BLaER1 treated with 17β-estradiol and CSF1 and Interleukin-3, amounts not matched to agents 10 nM and 100 nM (cell line): Measurements from ENCODE around the gene GJC2.

ENCODE experiments used
- H3K27ac ChIP-seq, 11 experiments: shearing (Covaris generic); formaldehyde crosslinking; 2 replicates each; pipeline ENCODE4 v1.8.1; 2022
- H3K27me3 ChIP-seq, 11 experiments: shearing (Covaris generic); formaldehyde crosslinking; 2 replicates each; pipeline ENCODE4 v1.8.1; 2022
- H3K36me3 ChIP-seq, 11 experiments: shearing (Covaris generic); formaldehyde crosslinking; 2 replicates each; pipeline ENCODE4 v1.8.1; 2022
- H3K4me1 ChIP-seq, 10 experiments: shearing (Covaris generic); formaldehyde crosslinking; 2 replicates each; pipeline ENCODE4 v1.8.1; 2022
- H3K4me2 ChIP-seq, 11 experiments: shearing (Covaris generic); formaldehyde crosslinking; 2 replicates each; pipeline ENCODE4 v1.8.1; 2022
- H3K4me3 ChIP-seq, 10 experiments: shearing (Covaris generic); formaldehyde crosslinking; 2 replicates each; pipeline ENCODE4 v1.8.1; 2022
- H3K9ac ChIP-seq, 11 experiments: shearing (Covaris generic); formaldehyde crosslinking; 2 replicates each; pipeline ENCODE4 v1.8.1; 2022
- H3K9me3 ChIP-seq, 11 experiments: shearing (Covaris generic); formaldehyde crosslinking; replicated peaks in 1 of 11; 2 replicates each; pipeline ENCODE4 v1.8.1; 2022
- H4K20me1 ChIP-seq, 11 experiments: shearing (Covaris generic); formaldehyde crosslinking; 2 replicates each; pipeline ENCODE4 v1.8.1; 2022
- Cebpa-rat ChIP-seq, 11 experiments: shearing (Covaris generic); IDR thresholded peaks; 2 replicates each; pipeline ENCODE4 v1.8.1; 2022

GJC2 gene

DNA sequence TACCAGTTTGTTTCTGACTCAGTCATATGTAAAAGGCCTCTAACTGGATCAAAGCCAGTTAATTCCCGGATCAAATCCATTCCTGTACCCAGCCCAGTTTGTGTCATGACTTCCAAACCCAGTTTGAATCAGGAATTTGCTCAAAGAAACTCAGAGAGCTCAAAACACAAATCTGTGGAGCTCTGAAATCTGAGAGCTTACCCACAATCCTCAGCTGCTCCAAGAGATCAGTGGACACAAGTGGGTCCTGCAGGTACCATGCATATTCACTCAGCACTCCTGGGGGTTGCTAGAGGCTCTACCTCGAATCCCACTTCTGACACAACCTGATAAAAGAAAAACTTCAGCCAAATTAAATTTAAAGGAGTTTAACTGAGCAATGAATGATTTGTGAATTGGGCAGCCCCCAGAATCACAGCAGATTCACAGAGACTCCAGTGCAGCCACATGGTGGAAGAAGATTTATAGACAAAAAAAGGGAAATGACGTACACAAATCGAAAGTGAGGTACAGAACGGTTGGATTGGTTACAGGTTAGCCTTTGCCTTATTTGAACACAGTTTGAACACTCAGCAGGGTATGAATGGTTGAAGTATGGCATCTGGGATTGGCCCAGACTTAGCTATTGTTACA, 28.8 kb upstream of the GJC2 start:
- H3K4me2 ChIP-seq: no peak overlapping the region
- no peak overlapping the region for H3K27ac ChIP-seq
- no peaks in the 10 kb centered on the region for H4K20me1 ChIP-seq
- peaks cover 29 to 44% (median 38%) of the 10 kb centered on the region in 11 experiments for H3K9me3 ChIP-seq
- no peak overlapping the region for H3K9ac ChIP-seq
- no peak overlapping the region for H3K4me3 ChIP-seq
- peaks cover 0 to 5% (median 0%) of the 10 kb centered on the region in 11 experiments; a peak in 2 of 22 replicates for H3K36me3 ChIP-seq
- H3K27me3 ChIP-seq: no peaks in the 10 kb centered on the region
- TF ChIP-seq Cebpa-rat (IDR thresholded peaks at IDR 0.05): no peak
- H3K4me1 ChIP-seq: no peaks in the 10 kb centered on the region

DNA sequence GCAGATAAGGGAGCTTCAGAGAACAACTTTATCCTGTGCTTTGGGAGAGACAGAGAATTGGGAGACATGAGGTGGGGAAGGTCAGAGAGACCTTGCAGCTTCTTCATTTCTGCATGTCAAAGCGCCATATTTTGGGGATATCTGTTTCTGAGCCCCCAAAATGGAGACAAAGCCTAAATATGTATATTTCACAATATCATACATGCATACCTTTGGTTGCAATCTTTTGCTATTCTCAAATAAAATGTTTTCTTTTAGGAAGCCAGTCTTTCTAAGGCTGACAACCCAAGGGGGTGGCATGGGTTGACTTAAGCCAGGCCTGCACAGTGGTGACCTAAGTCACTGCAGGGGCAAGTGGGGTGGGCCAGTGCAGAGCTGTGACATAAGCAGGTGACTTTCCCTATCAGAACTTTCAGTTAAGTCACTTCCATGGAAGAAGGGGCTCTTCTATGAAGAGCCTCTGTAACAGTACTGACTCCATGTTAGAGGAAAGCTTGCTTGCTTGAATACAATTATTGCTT, 26.7 kb upstream of the GJC2 start:
- H3K4me3 ChIP-seq: no peak overlapping the region
- H3K4me2 ChIP-seq: no peak overlapping the region
- no peak overlapping the region for H3K9ac ChIP-seq
- no peak overlapping the region for H3K27ac ChIP-seq
- peak in 2 of 11 experiments; percentile 15 to 52; a peak in 1 of 22 replicates for TF ChIP-seq Cebpa-rat (IDR thresholded peaks at IDR 0.05)
- no peaks in the 10 kb centered on the region for H4K20me1 ChIP-seq
- H3K27me3 ChIP-seq: no peaks in the 10 kb centered on the region
- H3K9me3 ChIP-seq: peaks cover 11 to 24% (median 18%) of the 10 kb centered on the region in 11 experiments
- H3K36me3 ChIP-seq: peaks cover 0 to 5% (median 0%) of the 10 kb centered on the region in 11 experiments; a peak in 1 of 22 replicates
- H3K4me1 ChIP-seq: no peaks in the 10 kb centered on the region

DNA sequence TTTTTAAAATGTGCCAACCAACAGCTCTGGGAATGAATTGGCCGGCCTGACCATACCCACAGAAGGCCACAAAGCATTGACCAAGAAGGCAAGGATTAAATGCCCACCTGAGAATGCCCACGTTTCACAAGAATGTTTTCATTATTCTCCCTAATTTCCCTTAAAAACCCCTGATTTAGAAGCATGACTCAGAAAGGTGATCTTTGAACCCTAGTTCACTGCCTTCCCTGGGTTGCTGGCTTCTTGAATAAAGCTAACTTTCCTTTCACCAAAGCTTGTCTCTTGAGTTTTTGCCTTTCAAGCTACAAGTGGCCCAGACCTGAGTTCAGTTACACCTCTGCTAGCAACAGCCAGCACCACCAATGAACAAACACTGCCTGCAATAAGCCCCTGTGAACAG, 26.2 kb upstream of the GJC2 start:
- no peaks in the 10 kb centered on the region for H4K20me1 ChIP-seq
- H3K9me3 ChIP-seq: peaks cover 5 to 19% (median 13%) of the 10 kb centered on the region in 11 experiments; a peak in 21 of 22 replicates
- TF ChIP-seq Cebpa-rat (IDR thresholded peaks at IDR 0.05): no peak
- no peaks in the 10 kb centered on the region for H3K4me1 ChIP-seq
- no peak overlapping the region for H3K9ac ChIP-seq
- no peak overlapping the region for H3K4me3 ChIP-seq
- H3K4me2 ChIP-seq: no peak overlapping the region
- H3K36me3 ChIP-seq: peaks cover 0 to 5% (median 0%) of the 10 kb centered on the region in 11 experiments; a peak in 1 of 22 replicates
- H3K27ac ChIP-seq: no peak overlapping the region
- no peaks in the 10 kb centered on the region for H3K27me3 ChIP-seq

- no peak overlapping the region for H3K4me2 ChIP-seq
- H3K36me3 ChIP-seq: no peaks in the 10 kb centered on the region
- H3K4me3 ChIP-seq: no peak overlapping the region
- H3K27me3 ChIP-seq: no peaks in the 10 kb centered on the region
- H3K4me1 ChIP-seq: no peaks in the 10 kb centered on the region
- TF ChIP-seq Cebpa-rat (IDR thresholded peaks at IDR 0.05): no peak
- no peaks in the 10 kb centered on the region for H4K20me1 ChIP-seq
- no peak overlapping the region for H3K9ac ChIP-seq
- H3K27ac ChIP-seq: no peak overlapping the region
- H3K9me3 ChIP-seq: peaks cover 0 to 2% (median 0%) of the 10 kb centered on the region in 11 experiments; a peak in 1 of 22 replicates
Observed at GRCh38 chr1:228125185-228125584, 24.5 kb upstream of the GJC2 start.

DNA sequence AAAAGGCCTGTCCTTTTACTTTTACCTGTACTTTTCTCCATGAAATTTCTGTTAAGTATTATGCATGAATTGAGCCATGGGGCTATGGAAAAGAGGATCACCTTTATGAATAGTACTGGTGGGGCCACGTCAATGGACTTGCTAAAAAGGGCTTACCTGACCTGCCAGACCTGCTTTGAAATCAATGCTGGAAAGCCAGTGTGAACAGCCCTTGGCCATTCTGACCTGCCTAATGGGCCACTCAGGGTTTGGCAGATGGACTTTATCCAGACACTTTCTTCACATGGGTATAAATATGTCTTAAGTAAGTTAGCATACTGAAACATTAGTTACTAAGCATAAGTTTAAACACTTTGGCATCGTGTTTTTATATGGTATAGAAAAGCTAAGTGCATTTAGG, 18.0 kb upstream of the GJC2 start:
- Histone ChIP-seq H3K4me3 (no peak overlapping the region), H3K4me1 (peaks cover 1 to 12% (median 4%) of the 10 kb centered on the region in 10 experiments; a peak in 17 of 20 replicates), H3K4me2 (no peak overlapping the region), H3K9ac (no peak overlapping the region), H3K36me3 (no peaks in the 10 kb centered on the region), H4K20me1 (no peaks in the 10 kb centered on the region), H3K27me3 (no peaks in the 10 kb centered on the region), H3K27ac (no peak overlapping the region), H3K9me3 (no peaks in the 10 kb centered on the region)
- TF ChIP-seq Cebpa-rat (IDR thresholded peaks at IDR 0.05): no peak

- Histone ChIP-seq H3K27ac (no peak overlapping the region), H3K4me1 (peaks cover 23 to 35% (median 30%) of the 10 kb centered on the region in 10 experiments), H3K4me3 (no peak overlapping the region), H3K36me3 (no peaks in the 10 kb centered on the region), H3K27me3 (no peaks in the 10 kb centered on the region), H3K9ac (no peak overlapping the region), H4K20me1 (no peaks in the 10 kb centered on the region), H3K4me2 (no peak overlapping the region), H3K9me3 (no peaks in the 10 kb centered on the region)
- TF ChIP-seq Cebpa-rat (IDR thresholded peaks at IDR 0.05): no peak
Observed at GRCh38 chr1:228134591-228134990, 15.1 kb upstream of the GJC2 start.

DNA sequence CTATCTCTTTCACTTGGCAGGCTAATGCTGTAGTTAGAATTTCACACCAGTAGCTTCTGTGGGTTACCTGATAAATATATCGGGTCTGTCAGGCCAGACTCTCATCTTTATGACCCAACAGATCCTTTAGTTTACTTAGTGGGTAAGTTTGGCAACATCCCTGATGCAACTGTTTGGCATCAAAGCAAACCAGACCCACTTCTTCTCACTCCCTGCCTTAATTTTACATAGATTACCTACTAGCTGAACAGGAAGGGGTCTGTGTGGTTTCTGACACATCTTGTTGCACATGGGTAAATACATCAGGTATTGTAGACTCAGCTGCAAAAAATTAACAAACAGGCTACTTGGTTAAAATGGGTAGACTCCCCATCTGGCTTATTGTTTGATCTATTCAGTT, 12.8 kb upstream of the GJC2 start:
- H3K9ac ChIP-seq: no peak overlapping the region
- peak overlapping the region in 7 of 11 experiments; percentile 10 to 99 (median 64); a peak in 10 of 22 replicates for H3K4me2 ChIP-seq

GRCh38 chr1:228139406-228139930, 10.3 kb upstream of the GJC2 start:
- no peak for TF ChIP-seq Cebpa-rat (IDR thresholded peaks at IDR 0.05)
- Histone ChIP-seq H3K36me3 (peaks cover 0 to 14% (median 0%) of the 10 kb centered on the region in 11 experiments; a peak in 7 of 22 replicates), H3K4me3 (peak overlapping the region; percentile 83 to 100 (median 94)), H4K20me1 (peaks cover 34 to 43% (median 42%) of the 10 kb centered on the region in 11 experiments), H3K9me3 (no peaks in the 10 kb centered on the region), H3K27ac (peak overlapping the region; percentile 78 to 93 (median 86); a peak in 21 of 22 replicates), H3K27me3 (no peaks in the 10 kb centered on the region), H3K4me1 (peaks cover 55 to 68% (median 62%) of the 10 kb centered on the region in 10 experiments), H3K9ac (peak overlapping the region; percentile 83 to 94 (median 90); a peak in 20 of 22 replicates), H3K4me2 (peak overlapping the region; percentile 58 to 100 (median 82))

More for the DNA sequence above, 12.8 kb upstream of the GJC2 start:
- no peak overlapping the region for H3K4me3 ChIP-seq
- no peak overlapping the region for H3K27ac ChIP-seq
- H3K4me1 ChIP-seq: peaks cover 29 to 43% (median 36%) of the 10 kb centered on the region in 10 experiments
- H3K9me3 ChIP-seq: no peaks in the 10 kb centered on the region
- H4K20me1 ChIP-seq: peaks cover 9 to 18% (median 16%) of the 10 kb centered on the region in 11 experiments
- no peaks in the 10 kb centered on the region for H3K27me3 ChIP-seq
- H3K36me3 ChIP-seq: peaks cover 0 to 2% (median 0%) of the 10 kb centered on the region in 11 experiments; a peak in 2 of 22 replicates
- TF ChIP-seq Cebpa-rat (IDR thresholded peaks at IDR 0.05): no peak

GRCh38 chr1:228139931-228140723, 9.6 kb upstream of the GJC2 start, which contains the start of gene GUK1:
Gene GUK1 (plus strand): TSS chr1:228140279. CDS start chr1:228140303, 24 bp downstream.
- Histone ChIP-seq H3K36me3 (peaks cover 0 to 20% (median 4%) of the 10 kb centered on the region in 11 experiments; a peak in 13 of 22 replicates), H3K27me3 (no peaks in the 10 kb centered on the region), H3K4me1 (peaks cover 62 to 75% (median 68%) of the 10 kb centered on the region in 10 experiments), H3K27ac (peak within 1 kb of the TSS; percentile 78 to 93 (median 86)), H4K20me1 (peaks cover 41 to 50% (median 48%) of the 10 kb centered on the region in 11 experiments), H3K4me3 (peak within 1 kb of the TSS; percentile 83 to 100 (median 94)), H3K9ac (peak within 1 kb of the TSS; percentile 83 to 94 (median 90)), H3K4me2 (peak within 1 kb of the TSS; percentile 93 to 100 (median 99)), H3K9me3 (no peaks in the 10 kb centered on the region)
- no peak for TF ChIP-seq Cebpa-rat (IDR thresholded peaks at IDR 0.05)
